HL-60 (cell line): ENCODE results near the gene SRRM3.
A peak's percentile ranks its signal among the peaks of the same experiment; 100 is the strongest.

Experiments used
- DNase-seq, 2 experiments: peaks; one replicate each; pipeline ENCODE4 v3.0.0-alpha.2; 2010 to 2020; ENCODE audit warnings: low read depth in 1 of 2, low spot score in 1 of 2
- H3K27ac ChIP-seq: fragments of 250-450 bp; sonication (Bioruptor Pico); replicated peaks from 2 replicates; pipeline ENCODE4 v1.5.1; 2020; ENCODE audit warnings: mild to moderate bottlenecking, moderate library complexity
- H3K27me3 ChIP-seq: fragments of 250-450 bp; sonication (Bioruptor Pico); 2 replicates; pipeline ENCODE4 v1.5.1; 2021; ENCODE audit warnings: mild to moderate bottlenecking, moderate library complexity; ENCODE audit not compliant: insufficient read depth, poor library complexity, severe bottlenecking
- H3K4me3 ChIP-seq: replicated peaks from 2 replicates; pipeline ENCODE4 v1.5.1; 2011; ENCODE audit warnings: mild to moderate bottlenecking, control low read depth, low read length; ENCODE audit not compliant: insufficient read depth
- CTCF ChIP-seq: IDR thresholded peaks from one replicate; pipeline ENCODE4 v1.5.1; 2011; ENCODE audit warnings: low read length, control low read depth, inconsistent platforms; ENCODE audit not compliant: insufficient read depth
- GABPA ChIP-seq: IDR thresholded peaks from 2 replicates; pipeline ENCODE4 v1.6.1; 2012; ENCODE audit warnings: low read depth
- POLR2AphosphoS5 ChIP-seq: IDR thresholded peaks from 2 replicates; pipeline ENCODE4 v1.6.1; 2012; ENCODE audit warnings: low read depth
- REST ChIP-seq: IDR thresholded peaks from 2 replicates; pipeline ENCODE4 v1.6.1; 2012; ENCODE audit warnings: low read depth; ENCODE audit not compliant: insufficient replicate concordance
- SPI1 ChIP-seq: IDR thresholded peaks from 2 replicates; pipeline ENCODE4 v1.6.1; 2012; ENCODE audit warnings: low read depth, mild to moderate bottlenecking, borderline replicate concordance

SRRM3 gene

DNA sequence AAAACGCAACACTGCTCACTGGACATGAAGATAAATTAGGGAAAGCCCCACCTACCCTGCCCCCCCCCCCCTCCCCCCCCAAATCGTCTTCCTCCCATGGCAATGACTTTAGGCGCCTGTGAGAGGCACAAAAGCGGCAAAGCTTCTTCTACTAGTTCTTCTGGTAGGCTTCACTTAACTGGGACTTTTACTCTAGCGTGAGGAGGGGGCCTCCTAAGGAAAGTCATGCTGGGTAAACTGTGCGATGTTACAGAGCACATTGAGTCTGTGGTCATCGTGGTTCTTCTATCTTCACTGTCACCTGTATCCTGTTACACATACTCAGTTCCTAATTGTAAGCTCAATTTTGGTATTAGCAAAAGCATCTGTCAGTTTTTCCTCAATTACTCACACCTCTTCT, 125.9 kb downstream of the SRRM3 start:
- no peak overlapping the region for H3K27ac ChIP-seq
- DNase-seq: peak in 1 of 2 experiments; percentile 36
- TF ChIP-seq POLR2AphosphoS5: peak; percentile 69; the same call in 1 of the 2 replicates
- no peak for TF ChIP-seq CTCF
- no peaks in the 10 kb centered on the region for H3K27me3 ChIP-seq
- H3K4me3 ChIP-seq: no peak overlapping the region

GRCh38 chr7:76328389-76328788, 126.7 kb downstream of the SRRM3 start:
- Histone ChIP-seq H3K27me3 (no peaks in the 10 kb centered on the region), H3K27ac (no peak overlapping the region; the same call in 1 of the 2 replicates), H3K4me3 (no peak overlapping the region)
- no peak for DNase-seq
- TF ChIP-seq SPI1 (no peak), REST (no peak), CTCF (no peak), POLR2AphosphoS5 (no peak), GABPA (no peak)

- Histone ChIP-seq H3K27me3 (no peaks in the 10 kb centered on the region), H3K4me3 (no peak overlapping the region), H3K27ac (no peak overlapping the region)
- no peak for DNase-seq
- TF ChIP-seq SPI1 (no peak), CTCF (no peak), REST (no peak)
These were observed 127.8 kb downstream of the SRRM3 start for GRCh38 chr7:76329479-76329878.

DNA sequence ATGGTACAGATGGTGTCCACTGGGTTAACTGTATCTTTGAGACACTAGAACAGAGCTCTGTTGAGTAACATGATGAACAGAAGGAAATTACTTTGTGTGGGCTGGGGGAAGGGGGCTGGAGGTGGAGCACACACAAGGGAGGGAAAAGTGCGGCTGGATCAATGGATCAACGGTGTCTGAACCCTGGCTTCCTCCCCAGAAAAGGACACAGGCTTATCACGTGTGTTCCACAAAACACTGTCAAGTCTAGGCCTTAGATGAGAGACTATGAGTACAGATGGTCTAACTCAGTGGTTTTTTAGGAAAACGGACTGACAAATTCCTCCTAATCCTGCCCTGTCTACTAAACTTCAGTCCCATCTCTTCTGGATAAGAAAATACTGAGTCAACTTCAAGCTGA, 128.6 kb downstream of the SRRM3 start:
- TF ChIP-seq POLR2AphosphoS5: no peak
- TF ChIP-seq CTCF: no peak
- no peak for DNase-seq
- no peaks in the 10 kb centered on the region for H3K27me3 ChIP-seq
- no peak overlapping the region for H3K4me3 ChIP-seq
- H3K27ac ChIP-seq: no peak overlapping the region
